Stimulated activated memory B cell treated with anti-CD40 and anti-IgM and Interleukin-4, amounts not matched to agents 10 μg/mL and 1 μg/mL and 100 μg/mL, for 72 hours (primary cell): ENCODE measurements around the gene RPUSD4.

Experiments
- ATAC-seq: fragments of 150-1000 bp; cut with Tn5 transposase; 2 replicates; pipeline ENCODE4 v1.10.0; 2021
- H3K27ac Mint-ChIP-seq: one replicate; pipeline ENCODE4 v1.8.0; 2022; ENCODE audit warnings: mild to moderate bottlenecking, mixed read lengths
- H3K27me3 Mint-ChIP-seq: one replicate; pipeline ENCODE4 v1.8.0; 2022; ENCODE audit warnings: mixed read lengths
- H3K36me3 Mint-ChIP-seq: one replicate; pipeline ENCODE4 v1.8.0; 2022; ENCODE audit warnings: mixed read lengths
- H3K4me1 Mint-ChIP-seq: one replicate; pipeline ENCODE4 v1.8.0; 2022; ENCODE audit warnings: mixed read lengths
- H3K4me3 Mint-ChIP-seq: one replicate; pipeline ENCODE4 v1.8.0; 2022; ENCODE audit warnings: mild to moderate bottlenecking, moderate library complexity, mixed read lengths
- H3K9me3 Mint-ChIP-seq: one replicate; pipeline ENCODE4 v1.8.0; 2022; ENCODE audit warnings: mixed read lengths

Gene RPUSD4

DNA sequence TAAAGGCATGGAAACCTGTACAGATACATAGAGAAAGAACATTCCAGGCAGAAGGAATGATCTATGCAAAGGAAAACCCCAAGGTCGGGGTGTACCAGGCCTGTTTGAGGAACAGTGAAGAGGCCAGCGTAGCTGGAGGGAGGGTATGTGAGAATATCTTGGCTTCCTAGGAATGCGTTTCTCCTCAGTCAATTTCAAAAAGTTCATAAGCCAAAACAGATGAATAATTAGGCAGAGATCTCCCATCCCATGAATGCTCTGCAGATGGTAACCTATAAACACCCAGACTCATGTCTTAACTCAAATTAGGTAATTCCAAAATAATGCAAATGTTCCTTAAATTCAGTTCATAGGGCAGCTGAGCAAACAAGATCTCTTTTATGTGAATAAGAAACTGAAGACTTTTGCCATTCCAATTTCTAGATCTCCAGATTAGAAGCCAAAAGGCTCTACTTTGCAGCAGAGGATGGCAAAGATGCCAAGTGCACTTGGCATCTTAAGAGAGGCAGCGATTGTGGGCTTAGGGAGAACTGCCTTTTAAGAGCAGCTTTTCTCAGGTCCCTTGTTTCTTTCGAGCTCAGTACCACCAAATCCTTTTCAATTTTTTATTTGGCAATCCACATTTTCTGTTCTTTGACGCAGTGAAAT is 13.3 kb upstream of the RPUSD4 start:
- no peaks in the 10 kb centered on the region for H3K9me3 Mint-ChIP-seq
- no peaks in the 10 kb centered on the region for H3K27me3 Mint-ChIP-seq
- no peak for ATAC-seq

DNA sequence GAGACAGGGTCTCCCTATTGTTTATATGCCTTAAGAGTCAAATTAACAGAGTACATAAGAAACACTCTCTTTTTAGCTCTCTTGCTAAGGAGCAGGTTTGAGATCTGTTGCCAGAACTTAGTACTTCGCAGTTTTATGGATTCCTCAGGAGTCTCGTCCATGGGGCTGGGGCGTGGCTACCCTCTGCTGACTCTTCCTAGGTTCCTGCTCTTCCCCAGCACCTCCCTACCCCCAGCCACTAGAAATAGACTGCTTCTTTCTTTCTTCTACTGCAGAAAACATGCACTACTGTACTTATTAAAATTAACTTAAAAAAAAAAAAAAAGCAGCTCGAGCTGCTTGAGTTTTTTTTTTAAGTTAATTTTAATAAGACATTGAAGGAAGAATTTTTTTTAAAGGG is 8.1 kb upstream of the RPUSD4 start:
- Mint-ChIP-seq H3K4me3 (no peak overlapping the region), H3K27ac (no peak overlapping the region), H3K36me3 (peaks cover 6% of the 10 kb centered on the region), H3K4me1 (peaks cover 29% of the 10 kb centered on the region), H3K9me3 (no peaks in the 10 kb centered on the region), H3K27me3 (no peaks in the 10 kb centered on the region)
- no peak for ATAC-seq

More for the DNA sequence above, 13.3 kb upstream of the RPUSD4 start:
- no peak overlapping the region for H3K27ac Mint-ChIP-seq
- no peak overlapping the region for H3K4me3 Mint-ChIP-seq
- H3K36me3 Mint-ChIP-seq: peaks cover 26% of the 10 kb centered on the region
- H3K4me1 Mint-ChIP-seq: peaks cover 7% of the 10 kb centered on the region

DNA sequence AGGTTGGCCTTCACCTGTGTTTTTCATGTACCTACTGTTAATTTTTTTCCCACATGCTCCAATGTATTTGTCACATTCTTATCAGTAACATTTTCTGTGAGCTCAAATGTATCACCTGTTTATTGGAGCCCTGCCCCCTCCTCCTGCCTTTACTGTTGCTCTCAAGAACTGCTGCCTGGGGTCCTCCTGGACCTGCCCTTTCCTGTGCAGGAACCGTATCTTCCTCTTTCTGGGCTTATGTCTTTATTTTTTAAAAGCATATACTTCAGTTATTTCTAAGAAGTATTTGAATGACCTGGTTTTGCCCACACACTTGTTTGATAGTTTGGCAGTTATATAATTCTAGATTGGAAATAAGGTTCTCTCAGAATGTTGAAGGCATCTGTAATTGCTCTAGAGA is 6.0 kb upstream of the RPUSD4 start:
- H3K4me3 Mint-ChIP-seq: no peak overlapping the region
- H3K4me1 Mint-ChIP-seq: peaks cover 39% of the 10 kb centered on the region
- H3K36me3 Mint-ChIP-seq: peaks cover 6% of the 10 kb centered on the region
- ATAC-seq: no peak
- H3K27me3 Mint-ChIP-seq: no peaks in the 10 kb centered on the region
- H3K27ac Mint-ChIP-seq: peak overlapping the region; percentile 60
- no peaks in the 10 kb centered on the region for H3K9me3 Mint-ChIP-seq

DNA sequence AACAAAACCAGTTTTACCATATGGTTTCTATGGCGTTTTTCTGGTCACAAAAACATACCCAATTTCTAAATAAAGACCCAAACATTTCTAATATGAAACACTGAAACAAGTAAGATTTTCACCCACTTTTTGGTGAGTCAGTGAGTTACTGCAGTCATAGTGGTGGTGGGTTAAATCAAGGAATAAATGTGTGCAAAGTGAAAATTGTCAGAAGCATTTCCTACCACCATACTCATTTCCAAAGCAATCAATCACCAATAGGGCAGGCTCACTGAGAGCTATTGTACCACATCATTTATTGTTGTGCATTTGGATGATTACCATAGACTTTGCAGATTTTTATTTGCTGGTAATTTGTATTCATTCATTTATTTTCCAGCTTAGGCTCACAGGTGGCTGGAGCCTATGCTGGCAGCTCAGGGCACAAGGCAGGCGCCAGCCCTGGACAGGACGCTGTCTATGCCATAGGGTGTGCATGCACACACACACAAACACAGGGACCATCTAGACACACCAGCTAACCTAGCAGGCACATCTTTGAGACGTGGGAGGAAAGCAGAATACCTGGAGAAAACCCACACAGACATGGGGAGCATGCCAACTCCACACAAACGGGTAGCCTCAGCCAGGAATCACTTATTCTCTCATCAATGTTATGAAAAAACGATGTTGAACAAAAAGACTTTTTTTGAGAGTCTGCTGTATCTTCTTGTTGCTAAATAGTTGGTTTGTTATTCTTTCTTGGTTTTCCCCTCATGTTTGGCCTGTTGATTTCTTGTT is 5.3 kb upstream of the RPUSD4 start:
- no peaks in the 10 kb centered on the region for H3K9me3 Mint-ChIP-seq
- H3K27me3 Mint-ChIP-seq: no peaks in the 10 kb centered on the region
- H3K36me3 Mint-ChIP-seq: peaks cover 4% of the 10 kb centered on the region
- H3K4me3 Mint-ChIP-seq: no peak overlapping the region
- H3K4me1 Mint-ChIP-seq: peaks cover 46% of the 10 kb centered on the region
- peak overlapping the region; percentile 60 for H3K27ac Mint-ChIP-seq
- no peak for ATAC-seq

DNA sequence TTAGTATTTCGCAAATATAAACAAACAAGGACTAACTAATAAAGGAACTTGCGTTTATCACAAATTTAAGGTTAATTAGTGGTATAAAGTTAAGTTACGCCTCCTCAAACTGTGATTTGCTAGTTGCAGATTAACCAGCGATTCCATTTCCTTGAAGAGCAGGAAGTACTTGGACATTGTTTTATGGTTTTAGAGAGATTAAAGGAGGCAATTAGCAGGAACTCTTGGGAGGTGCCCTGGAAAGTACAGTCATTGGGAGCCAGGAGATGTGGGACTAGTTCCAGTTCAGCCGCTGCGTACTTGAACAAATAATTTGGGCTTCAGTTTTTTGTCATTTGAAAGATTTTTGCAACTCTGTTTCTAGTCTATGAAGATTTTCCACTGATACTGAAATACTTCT is 3.4 kb upstream of the RPUSD4 start:
- H3K27me3 Mint-ChIP-seq: no peaks in the 10 kb centered on the region
- H3K27ac Mint-ChIP-seq: no peak overlapping the region
- H3K36me3 Mint-ChIP-seq: no peaks in the 10 kb centered on the region
- no peak overlapping the region for H3K4me3 Mint-ChIP-seq
- peaks cover 52% of the 10 kb centered on the region for H3K4me1 Mint-ChIP-seq
- no peak for ATAC-seq
- H3K9me3 Mint-ChIP-seq: no peaks in the 10 kb centered on the region

DNA sequence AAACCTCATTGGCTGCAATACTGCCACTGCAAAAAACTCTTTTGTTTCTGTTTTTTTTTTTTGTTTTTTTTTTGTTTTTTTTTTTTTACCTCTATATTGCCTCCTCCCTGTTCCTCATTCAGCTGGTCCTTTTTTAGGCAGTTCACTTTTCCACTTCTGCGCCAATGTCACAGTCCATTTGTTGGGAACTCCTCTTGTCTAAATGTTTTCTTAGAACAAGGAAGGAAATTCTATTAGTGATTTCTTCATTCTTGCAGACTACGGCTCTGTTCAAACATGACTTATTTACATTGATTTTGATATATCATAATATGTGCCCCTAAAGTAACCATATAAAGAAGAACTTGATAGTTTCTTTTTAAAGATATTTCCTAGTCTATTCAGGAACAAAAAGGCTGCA is 3.0 kb upstream of the RPUSD4 start:
- Mint-ChIP-seq H3K4me1 (peaks cover 52% of the 10 kb centered on the region), H3K27ac (no peak overlapping the region), H3K9me3 (no peaks in the 10 kb centered on the region), H3K4me3 (no peak overlapping the region), H3K36me3 (peaks cover 2% of the 10 kb centered on the region), H3K27me3 (no peaks in the 10 kb centered on the region)
- no peak for ATAC-seq

DNA sequence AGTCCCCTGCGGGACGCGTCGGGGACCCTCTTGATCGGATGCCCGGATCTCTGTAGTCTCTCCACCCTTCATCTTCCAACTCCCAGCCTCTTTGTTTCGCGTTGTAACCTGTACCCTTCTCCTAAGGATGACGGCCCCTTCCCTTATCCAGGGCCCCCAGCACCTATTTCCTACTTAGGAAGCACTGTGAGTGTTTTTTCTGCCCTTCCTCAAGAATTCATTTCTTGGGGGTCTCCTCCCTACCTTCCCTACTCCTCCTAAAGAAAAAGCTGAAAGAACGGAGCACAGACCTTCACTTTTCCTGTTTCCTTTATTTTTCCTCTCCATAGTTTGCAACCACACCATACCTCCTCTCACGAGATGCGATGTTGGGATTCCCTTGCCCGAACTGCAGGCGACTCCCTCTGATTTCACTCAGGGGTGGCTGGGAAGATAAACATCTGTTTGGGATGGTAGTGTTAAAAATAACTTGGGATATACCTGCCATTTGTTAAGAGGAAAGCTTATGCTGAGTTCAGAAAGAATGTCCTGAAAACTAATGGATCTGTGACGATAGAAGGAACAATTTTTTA is 725 bp upstream of the RPUSD4 start:
- peaks cover 12% of the 10 kb centered on the region for H3K36me3 Mint-ChIP-seq
- H3K4me3 Mint-ChIP-seq: peak overlapping the region; percentile 95
- no peaks in the 10 kb centered on the region for H3K27me3 Mint-ChIP-seq
- H3K9me3 Mint-ChIP-seq: no peaks in the 10 kb centered on the region
- ATAC-seq: no peak
- H3K27ac Mint-ChIP-seq: peak overlapping the region; percentile 85
- peaks cover 37% of the 10 kb centered on the region for H3K4me1 Mint-ChIP-seq

DNA sequence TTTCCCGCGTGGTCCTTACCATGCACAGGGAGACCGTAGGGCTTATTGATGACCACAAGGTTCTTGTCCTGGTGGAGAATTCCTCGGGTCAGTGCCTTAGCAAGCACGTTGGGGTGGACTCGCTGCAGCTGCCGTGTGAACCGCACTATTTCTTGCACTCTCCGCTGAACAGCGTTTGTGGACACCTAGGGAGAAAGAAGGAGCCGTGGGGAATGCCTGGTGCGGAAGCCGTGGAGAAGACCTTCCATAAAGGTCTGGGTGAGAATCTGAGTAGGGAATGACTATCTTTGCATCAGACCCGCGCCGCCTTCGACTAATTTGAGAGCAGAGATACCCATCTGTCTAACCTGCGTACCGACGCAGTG is 597 bp downstream of the RPUSD4 start:
- Mint-ChIP-seq H3K9me3 (no peaks in the 10 kb centered on the region), H3K4me3 (peak overlapping the region; percentile 95), H3K4me1 (peaks cover 30% of the 10 kb centered on the region), H3K36me3 (peaks cover 21% of the 10 kb centered on the region), H3K27ac (peak overlapping the region; percentile 85), H3K27me3 (no peaks in the 10 kb centered on the region)
- no peak for ATAC-seq

DNA sequence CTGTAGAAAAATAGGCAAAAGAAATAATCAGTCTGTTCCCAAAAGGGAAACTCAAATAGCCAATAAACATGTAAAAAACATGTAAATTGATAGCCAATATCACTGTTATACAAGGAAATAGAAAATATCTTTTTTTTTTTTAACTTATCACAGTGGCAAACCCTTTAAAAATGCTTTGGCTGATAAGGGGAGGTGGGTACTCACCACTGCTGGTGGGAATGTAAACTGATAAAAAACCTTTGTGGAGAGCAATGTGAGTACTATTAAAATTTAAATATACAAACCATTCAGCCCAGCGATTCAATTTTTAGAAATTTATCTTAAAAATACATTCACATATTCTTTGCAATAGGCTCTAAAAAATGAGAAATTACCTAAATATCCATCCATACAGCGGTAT is 3.6 kb downstream of the RPUSD4 start:
- no peak for ATAC-seq
- H3K27me3 Mint-ChIP-seq: no peaks in the 10 kb centered on the region
- peaks cover 23% of the 10 kb centered on the region for H3K4me1 Mint-ChIP-seq
- no peak overlapping the region for H3K27ac Mint-ChIP-seq
- H3K36me3 Mint-ChIP-seq: peaks cover 45% of the 10 kb centered on the region
- no peaks in the 10 kb centered on the region for H3K9me3 Mint-ChIP-seq
- no peak overlapping the region for H3K4me3 Mint-ChIP-seq

DNA sequence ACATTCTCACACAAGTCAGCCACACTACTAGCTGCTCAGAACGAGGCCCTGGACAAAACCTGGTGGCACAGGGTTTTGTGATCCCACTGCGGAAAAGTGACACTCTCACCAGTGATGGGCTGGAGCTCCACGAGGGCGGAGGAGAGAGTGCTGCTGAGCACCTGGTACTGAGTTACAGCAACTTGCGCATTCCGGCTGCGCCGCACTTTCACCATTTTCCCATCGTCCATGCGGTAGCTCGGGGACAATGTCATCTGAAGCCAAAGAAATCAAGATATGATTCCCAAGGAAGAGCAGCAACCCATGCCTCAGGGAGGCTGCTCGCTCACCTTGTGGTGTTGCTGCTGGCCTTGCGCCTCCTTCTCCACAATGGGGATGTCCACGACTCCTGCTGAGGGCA is 6.1 kb downstream of the RPUSD4 start:
- H3K36me3 Mint-ChIP-seq: peaks cover 65% of the 10 kb centered on the region
- H3K9me3 Mint-ChIP-seq: no peaks in the 10 kb centered on the region
- no peak overlapping the region for H3K4me3 Mint-ChIP-seq
- H3K27ac Mint-ChIP-seq: no peak overlapping the region
- no peaks in the 10 kb centered on the region for H3K27me3 Mint-ChIP-seq
- ATAC-seq: no peak
- peaks cover 3% of the 10 kb centered on the region for H3K4me1 Mint-ChIP-seq

DNA sequence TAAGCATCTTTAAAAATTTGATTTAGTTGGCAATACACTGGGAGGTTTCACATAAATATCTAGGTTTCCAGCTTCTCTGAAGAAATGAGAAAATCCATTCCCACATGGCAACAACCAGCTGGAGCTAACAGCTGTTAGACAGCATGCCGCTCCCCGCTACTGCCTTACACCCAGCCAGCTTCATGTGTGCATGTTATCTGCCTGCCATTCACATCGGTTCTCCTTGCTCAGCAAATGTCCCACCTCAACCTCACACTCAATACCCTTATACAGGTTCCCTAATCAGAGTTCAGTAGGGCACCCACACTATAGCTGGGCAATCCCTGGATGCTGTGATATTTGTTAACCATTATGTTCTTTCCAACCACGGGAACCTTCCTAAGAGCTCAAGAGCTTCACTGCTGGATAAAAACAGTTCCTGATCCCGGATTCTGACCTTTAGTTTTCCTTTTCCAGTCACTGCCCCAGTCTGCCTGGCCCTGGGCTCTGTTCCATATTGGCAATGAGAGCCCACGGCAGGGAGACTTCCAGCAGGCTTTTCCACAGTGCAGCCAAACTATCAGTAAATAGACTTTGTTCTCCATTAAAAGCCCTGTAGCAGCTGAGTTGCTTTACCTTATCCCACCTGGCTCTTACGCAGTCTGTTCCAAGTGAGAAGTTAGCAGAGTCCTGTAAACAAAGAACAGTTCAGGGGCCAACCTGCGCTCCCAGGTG is 8.6 kb downstream of the RPUSD4 start:
- no peak overlapping the region for H3K27ac Mint-ChIP-seq
- H3K36me3 Mint-ChIP-seq: peaks cover 73% of the 10 kb centered on the region
- peaks cover 5% of the 10 kb centered on the region for H3K9me3 Mint-ChIP-seq
- ATAC-seq: no peak
- no peak overlapping the region for H3K4me3 Mint-ChIP-seq
- no peaks in the 10 kb centered on the region for H3K4me1 Mint-ChIP-seq
- H3K27me3 Mint-ChIP-seq: no peaks in the 10 kb centered on the region

DNA sequence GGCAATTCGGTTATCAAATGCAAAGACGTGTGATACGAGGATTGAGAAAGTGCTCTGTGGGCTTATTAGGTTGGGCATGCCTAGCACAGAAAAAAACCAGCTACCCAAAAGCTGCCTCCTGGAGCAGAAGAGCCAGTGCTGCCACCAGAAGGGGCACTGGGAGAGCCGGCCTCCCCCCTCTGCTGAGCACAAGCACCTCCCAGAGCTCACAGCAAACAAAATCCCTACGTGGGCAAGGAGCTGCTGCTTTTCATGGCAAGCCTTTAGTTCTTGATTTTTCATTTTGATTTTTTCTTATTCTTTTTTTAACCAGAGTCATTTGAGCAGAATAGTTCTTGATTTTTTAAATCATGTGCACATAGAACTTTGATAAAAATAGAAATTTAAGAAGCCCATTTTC is 12.8 kb downstream of the RPUSD4 start:
- ATAC-seq: no peak
- H3K27me3 Mint-ChIP-seq: no peaks in the 10 kb centered on the region
- H3K36me3 Mint-ChIP-seq: peaks cover 83% of the 10 kb centered on the region
- H3K27ac Mint-ChIP-seq: no peak overlapping the region
- no peaks in the 10 kb centered on the region for H3K4me1 Mint-ChIP-seq
- H3K4me3 Mint-ChIP-seq: no peak overlapping the region
- peaks cover 5% of the 10 kb centered on the region for H3K9me3 Mint-ChIP-seq

DNA sequence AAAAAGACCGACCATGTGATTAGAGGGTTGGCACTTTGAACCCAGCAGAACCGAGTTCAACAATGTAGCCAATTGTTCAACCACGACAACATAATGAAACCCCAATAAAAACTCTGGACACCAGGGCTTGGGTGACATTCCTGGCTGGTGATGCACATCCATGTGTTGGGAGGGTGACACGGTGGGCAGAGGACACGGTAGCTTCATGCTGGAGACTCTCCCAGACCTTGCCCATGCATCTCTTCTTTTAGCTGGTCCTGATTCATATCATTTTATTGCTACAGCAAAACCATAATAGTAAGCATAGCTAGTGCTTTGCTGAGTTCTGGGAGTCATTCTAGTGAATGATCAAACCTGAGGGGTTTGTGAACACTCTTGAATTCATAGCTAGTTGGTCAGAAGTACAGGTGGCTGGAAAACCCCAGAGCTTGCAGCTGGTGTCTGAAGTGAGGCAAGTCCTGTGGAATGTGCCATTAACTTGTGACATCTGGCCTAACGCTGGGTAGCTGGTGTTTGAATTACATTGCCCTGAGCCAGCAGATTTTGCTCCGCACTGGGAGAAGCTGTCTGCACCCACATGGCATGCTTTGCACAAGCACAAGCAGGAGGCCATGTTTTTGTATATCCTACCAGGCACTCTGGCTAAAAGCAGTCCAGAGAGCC is 14.0 kb downstream of the RPUSD4 start:
- no peak for ATAC-seq

DNA sequence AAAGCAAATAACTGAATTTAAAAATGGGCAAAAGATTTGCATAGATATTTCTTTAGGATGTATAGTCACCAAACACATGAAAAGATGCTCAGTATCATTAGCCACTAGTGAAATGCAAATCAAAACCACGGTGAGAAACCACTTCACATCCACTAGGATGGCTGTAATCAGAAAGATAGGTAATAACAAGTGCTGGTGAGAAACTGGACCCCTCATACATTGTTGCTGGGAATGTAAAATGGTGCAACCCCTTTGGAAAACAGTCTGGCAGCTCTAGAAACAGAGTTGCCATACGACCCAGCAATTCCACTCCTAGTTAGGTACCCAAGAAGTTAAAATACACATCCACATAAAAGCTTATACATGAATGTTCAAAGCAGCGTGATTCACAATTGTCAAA is 16.3 kb downstream of the RPUSD4 start:
- Mint-ChIP-seq H3K27ac (no peak overlapping the region), H3K4me3 (no peak overlapping the region), H3K4me1 (no peaks in the 10 kb centered on the region), H3K9me3 (peaks cover 5% of the 10 kb centered on the region), H3K27me3 (no peaks in the 10 kb centered on the region), H3K36me3 (peaks cover 81% of the 10 kb centered on the region)
- ATAC-seq: no peak

More for the DNA sequence above, 14.0 kb downstream of the RPUSD4 start:
- no peak overlapping the region for H3K4me3 Mint-ChIP-seq
- H3K27me3 Mint-ChIP-seq: no peaks in the 10 kb centered on the region
- H3K27ac Mint-ChIP-seq: no peak overlapping the region
- no peaks in the 10 kb centered on the region for H3K4me1 Mint-ChIP-seq
- peaks cover 81% of the 10 kb centered on the region for H3K36me3 Mint-ChIP-seq
- H3K9me3 Mint-ChIP-seq: peaks cover 5% of the 10 kb centered on the region

DNA sequence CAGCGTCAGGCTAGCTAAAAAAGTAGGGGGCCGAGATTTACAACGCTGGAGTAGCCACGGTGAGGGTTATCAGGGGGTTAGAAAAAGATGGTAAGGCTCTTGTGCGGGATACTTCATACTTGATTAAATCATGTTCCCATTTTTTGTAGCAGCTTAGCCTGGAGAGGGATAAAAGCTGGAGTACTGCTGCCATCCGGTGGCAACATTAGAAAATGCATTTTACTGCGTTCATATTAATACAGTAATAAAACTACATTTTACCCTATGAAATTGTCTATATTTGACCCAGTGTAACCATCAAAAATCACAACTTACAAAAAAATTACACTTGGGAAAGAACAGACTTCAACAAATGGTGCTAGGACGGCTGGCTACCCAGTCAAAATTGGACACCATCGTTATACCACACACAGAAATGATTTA is 17.3 kb downstream of the RPUSD4 start:
- Mint-ChIP-seq H3K27me3 (no peaks in the 10 kb centered on the region), H3K4me3 (no peak overlapping the region), H3K9me3 (peaks cover 5% of the 10 kb centered on the region), H3K27ac (no peak overlapping the region), H3K4me1 (peaks cover 6% of the 10 kb centered on the region), H3K36me3 (peaks cover 73% of the 10 kb centered on the region)
- ATAC-seq: no peak
